ENCODE measurements around the gene TLCD1.
"Not testable (repeated sequence)": the region's sequence is repeated elsewhere in the genome, so short reads cannot be mapped to it uniquely, and the experiment has no call there.

The TLCD1 gene

DNA sequence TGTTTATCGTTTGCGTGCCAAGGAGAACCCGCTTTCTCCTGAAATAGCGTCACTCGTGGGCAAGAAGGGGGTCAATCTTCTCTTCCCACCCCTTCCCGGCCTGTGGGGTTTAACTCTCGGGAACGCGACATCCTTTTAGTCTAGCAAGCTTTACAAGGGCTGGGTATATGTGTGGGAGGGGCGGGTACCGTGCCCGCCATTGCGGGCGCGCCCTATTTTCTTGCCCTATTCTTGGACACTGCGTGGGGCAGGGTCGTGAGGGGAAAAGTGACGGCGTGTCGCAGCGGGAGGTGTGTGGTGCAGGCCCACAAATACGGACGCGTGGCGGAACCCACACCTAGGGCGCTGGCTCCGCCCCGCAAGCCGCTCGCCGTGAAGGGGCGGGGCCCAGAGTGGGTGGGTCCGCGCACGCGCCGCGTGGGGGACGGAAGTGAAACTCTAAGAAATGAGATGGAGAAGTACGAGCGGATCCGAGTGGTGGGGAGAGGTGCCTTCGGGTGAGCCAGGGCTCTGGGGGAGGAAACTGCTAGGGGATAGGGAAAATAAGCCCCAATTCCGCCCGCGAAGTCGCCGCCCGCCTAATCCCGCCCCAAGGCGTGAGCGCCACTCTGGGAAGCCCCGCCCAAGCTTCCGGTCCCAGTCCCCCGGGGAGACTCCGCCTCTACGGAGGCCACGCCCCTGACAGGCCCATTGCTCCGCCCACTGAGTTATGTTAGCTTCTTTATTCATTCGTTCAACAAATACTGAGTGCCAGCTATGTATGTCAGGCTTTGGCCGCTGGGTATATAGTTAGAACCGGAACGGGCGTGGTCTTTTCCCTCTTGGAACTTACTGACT, 2.5 kb upstream of the TLCD1 start, which contains the start of gene NEK8:
Gene NEK8 (plus strand): TSS at position 425 of the 837 bp plus-strand sequence. CDS start 26 bp downstream, at position 451.
- DNase-seq (ENCODE audit: low read depth), result peak; percentile 96

DNA sequence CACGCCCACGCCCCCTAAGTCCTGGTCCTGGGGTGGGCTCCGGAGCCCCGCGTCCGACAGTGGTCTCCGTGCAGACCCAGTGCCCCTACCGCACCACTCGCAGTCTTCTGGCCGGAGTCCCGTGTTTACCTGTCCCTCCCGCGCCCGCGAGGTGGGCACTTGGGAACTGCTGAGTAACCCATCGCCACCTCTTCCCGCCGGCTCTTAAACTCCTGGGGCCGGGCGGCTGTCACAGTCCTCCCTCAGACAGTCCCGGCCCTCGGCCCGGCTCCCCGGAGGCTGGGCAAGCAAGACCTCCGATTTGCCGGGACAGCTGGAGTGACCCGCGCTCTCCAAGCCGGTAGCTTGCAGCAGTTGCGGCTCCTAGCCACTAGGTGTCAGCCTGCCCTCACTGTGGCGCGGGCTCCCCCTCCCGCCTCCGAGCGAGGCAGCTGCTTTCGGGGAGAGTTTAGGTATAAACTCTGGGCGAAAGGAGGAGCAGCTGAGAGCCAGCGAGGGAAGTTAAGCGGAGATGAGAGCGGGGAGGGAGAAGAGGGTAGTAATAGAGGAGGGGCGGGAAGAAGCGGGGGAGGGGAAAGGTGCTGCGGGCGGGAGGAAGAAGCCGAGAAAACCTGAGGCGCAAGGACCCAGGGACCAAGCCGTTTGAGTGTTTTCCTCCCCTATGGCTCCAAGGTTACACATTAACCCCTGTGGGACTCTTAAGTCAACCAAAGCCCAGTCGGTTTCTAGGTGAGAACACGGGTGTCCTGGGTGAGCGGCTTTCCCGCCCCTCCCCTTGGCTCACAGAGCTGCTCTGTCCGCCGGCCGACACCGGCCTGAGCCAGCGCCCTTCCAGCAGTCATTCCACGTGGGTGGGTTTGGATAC, 826 bp upstream of the TLCD1 start:
- peak; percentile 68 for DNase-seq (ENCODE audit: low read depth)

DNA sequence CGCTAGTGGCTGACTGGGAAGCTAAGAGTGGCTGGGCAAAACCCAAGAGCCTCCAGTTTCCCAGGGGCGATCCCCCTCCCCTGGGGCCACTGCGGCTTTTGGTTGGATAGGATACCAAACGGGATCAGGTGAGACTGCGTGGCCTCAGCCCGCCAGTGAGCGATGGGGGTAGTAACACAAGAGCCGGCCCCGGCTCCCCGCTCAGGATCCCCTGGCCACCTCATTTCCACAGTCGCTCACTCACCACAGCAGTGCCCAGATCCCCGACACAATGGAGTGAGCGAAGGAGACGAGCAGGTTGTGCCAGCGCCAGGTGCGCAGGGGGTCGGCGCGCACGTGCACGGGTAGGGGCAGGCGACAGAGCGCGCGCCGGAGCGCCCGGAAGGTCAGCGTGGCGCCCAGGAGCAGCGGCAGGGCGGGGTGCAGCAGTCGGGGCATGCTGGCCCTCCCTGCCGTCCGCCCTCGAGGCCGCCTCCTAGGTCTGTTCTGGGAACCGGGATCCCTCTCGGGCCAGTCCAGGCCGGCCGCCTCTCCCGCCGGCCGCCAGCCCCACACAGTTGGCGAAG, 290 bp downstream of the TLCD1 start:
- no peak for DNase-seq (ENCODE audit: low read depth)

DNA sequence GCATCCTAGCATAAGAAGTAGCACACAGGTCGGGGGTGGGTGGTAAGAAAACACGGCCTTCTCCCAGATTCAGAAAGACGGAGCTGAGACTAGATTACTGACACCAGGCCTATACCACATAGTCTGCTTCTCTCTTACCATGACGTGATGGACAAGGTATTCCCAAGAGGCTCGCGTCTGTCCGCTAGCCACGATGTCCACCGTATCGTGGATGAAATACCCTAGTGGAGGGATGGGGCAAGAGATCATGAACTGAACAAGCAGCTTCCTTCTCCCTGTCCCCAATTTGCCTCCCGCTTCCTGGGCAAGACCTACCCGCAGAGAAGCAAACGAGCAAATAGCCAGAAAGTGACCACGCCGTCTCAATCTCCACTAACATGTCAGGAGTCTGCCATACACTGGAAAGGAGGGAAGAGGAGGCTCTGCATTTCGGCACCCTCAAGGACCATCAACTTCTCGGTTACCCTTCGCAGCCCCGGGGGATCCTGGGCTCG, 820 bp downstream of the TLCD1 start:
- no peak for DNase-seq (ENCODE audit: low read depth)

DNA sequence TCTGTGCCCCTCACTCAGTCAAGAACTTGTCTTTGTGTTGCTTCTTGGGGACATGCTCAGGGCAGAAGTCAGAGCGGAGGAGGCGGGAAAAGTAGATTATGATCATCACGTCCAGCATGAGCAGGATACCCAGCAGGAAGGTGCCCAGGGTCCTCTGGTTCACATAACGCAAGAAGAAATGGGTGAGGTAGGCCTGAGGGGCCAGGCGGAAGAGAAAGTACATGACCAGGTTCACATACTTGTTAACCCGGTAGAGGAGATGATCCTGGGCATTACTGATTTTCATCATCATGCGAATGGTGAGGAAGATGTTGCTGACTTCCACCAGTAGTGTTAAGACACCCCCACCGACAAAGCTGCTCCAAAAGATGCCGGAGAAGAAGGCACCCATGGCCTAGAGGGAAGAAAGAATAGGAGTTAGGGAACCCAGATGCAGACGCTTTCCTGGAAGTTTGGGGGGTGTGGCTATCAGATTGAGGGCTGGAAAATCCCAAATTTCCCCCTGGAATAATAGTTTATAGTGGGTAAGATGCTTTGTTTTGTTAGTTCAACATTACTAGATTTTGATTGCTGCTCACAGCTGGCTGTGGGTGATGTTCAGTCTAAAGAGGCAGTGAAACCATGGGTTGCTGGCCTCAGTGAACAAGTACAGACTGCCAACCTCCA, 1.4 kb downstream of the TLCD1 start:
- no peak for DNase-seq (ENCODE audit: low read depth)

DNA sequence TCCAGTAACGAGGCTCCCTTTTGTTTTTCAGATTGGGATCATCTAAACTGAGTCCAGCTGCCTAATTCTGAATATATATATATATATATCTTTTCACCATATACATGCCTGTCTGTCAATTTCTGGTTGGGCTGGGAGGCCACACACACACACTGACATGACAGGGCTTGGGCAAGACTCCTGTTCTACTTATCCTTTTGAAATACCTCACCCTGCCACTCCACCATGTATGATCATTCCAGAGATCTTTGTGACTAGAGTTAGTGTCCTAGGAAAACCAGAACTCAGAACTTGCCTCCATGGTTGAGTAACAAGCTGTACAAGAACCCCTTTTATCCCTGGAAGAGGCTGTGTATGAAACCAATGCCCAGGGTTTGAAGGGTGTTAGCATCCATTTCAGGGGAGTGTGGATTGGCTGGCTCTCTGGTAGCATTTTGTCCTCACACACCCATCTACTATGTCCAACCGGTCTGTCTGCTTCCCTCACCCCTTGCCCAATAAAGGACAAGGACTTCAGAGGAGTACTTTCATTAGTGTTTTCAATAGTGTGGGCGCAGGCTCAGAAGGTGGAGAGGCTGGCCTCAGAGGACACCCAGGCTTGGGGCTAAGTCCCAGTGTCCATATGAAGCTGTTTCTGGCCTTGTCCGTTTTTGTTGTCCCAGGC, 2.1 kb downstream of the TLCD1 start:
- DNase-seq (ENCODE audit: low read depth), result not testable (repeated sequence)

DNA sequence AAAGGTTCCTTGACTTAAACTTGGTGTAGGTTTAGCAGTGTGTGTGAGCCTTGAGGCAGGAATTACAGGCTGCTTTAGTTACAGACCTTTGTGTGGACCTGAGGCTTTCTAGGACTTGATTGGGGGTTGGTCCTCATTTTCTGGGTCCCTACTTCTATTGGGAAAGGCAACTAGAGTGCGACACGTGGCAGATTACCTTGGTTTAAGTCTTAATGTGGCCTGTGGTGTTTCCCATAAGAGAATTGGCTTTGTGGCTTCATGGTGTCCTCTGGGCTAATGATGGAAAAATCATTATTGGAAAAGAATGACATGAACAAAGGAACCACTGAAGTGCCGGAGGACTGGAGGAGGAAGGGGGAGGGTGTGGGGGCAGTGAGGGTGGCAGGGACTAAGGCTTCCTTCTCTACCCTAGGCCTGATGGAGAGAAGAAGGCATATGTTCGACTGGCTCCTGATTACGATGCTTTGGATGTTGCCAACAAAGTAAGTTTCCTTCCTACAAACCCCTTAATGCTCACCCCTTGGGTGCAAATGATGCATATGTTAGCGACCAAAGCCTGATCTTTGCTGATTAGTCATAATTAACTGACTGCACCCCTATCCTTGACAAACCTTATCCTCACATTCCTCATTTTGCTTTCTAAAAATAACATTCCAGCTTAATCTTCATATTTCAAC, 2.7 kb downstream of the TLCD1 start:
- no peak for DNase-seq (ENCODE audit: low read depth)

DNA sequence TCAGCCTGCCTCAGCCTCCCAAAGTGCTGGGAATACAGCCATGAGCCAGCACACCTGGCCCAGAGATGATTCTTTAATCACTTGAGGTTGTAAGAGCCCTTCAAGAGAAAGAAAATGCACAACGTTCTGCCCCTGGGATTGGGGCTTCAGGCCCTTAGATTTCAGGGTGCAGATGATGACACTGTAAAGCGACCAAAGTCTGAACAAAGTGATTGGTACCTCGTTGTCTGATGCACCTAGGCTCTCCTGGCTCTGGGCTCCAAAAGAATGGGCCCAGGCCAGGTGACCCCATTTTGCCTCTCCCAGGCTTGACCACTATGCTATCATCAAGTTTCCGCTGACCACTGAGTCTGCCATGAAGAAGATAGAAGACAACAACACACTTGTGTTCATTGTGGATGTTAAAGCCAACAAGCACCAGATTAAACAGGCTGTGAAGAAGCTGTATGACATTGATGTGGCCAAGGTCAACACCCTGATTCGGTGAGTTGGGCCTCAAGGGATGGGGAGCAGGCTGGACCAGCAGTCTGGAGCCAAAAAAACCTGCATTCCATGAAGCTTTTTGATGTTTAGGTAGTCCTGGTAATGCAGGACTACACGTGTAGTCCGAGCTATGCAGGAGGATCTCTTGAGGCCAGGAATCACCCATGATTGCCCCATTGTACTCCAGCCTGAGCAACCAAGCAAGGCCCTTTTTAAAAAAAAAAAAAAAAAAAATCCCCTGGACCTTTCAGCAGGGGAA, 3.4 kb downstream of the TLCD1 start:
- DNase-seq (ENCODE audit: low read depth), result no peak

DNA sequence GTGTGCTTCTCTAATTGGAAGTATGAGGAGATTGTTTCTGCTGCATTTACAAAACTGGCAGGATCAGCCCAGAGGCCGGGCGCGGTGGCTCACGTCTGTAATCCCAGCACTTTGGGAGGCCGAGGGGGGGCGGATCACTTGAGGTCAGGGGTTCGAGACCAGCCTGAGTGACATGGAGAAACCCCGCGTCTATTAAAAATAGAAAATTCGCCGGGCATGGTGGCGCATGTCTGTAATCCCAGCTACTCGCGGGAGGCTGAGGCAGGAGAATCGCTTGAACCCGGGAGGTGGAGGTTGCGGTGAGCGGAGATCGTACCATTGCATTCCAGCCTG, 5.1 kb downstream of the TLCD1 start:
- not testable (repeated sequence) for DNase-seq (ENCODE audit: low read depth)

DNA sequence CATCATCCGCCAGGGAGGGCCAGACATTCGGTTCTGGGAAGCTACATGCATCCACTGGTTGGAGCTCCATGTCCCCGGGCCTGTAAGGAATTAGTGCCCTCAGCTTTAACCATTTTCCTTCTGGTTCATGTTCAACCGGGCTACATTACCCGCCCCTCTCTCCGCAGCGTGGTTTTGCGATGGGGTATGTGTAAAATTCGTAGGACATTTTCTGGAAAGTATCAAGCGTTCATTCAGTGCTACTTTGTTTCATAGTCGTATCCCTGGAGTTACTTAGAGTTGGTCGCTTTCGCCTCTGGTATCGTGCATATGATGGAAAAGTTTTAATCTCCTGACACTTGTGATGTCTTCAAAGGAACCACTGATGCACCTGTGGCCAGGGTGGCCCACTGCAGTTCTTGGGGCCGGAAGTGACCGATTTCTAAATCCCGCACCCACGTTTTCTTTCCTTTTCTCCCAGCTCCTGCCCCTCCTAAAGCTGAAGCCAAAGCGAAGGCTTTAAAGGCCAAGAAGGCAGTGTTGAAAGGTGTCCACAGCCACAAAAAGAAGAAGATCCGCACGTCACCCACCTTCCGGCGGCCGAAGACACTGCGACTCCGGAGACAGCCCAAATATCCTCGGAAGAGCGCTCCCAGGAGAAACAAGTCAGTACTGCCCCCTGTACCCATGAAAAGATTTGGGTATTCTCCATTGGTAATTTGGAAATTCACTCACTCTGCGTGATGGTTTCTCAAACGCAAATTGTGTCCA, 5.6 kb downstream of the TLCD1 start:
- DNase-seq (ENCODE audit: low read depth), result no peak

DNA sequence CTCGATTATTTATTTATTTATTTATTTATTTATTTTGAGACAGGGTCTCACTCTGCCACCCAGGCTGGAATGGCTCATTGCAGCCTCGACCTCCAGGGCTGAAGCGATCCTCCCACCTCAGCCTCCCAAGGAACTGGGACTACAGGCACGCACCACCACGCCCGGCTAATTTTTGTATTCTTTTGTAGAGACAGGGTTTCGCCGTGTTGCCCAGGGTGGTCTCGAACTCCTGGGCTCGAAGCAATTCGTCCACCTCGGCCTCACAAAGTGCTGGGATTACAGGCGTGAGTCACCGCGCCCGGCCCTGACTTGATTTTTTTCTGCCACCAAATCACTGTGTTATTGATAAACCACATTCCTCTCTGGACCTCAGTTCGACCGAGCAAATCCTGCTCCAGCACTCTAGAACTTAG, 7.0 kb downstream of the TLCD1 start:
- no peak for DNase-seq (ENCODE audit: low read depth)

DNA sequence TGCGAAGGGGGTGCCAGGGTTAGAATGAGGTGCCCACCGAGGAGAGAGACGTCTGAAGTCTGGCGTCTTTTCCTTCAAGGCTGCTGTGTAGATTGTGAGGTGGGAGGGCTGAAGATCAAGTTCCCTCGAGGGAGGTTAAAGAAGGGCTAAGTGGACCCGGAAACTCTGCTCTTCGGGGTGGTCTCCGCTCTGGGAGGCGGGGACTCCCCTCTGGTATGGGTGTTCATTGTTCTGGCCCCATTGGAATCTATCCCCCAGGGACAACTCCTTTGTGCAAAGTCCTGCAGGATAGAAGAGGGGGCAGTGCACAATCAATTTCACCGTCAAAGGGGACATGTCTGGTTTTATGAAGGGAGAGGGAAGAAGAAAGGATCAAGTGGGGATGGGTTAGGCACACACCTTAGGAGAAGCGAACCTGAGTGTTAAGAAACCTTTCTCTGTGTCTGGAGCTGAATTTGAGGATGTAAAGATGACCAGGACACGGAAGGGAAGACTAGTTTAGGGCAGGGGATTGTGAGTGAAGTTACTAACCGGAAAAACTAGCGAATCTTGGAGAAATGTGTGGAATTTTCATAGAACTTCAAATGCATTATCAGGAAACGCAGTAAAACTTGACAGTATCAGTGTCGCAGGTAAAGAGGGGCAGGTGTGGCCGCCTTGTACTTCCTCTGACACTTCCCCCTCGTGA, 7.6 kb downstream of the TLCD1 start:
- DNase-seq (ENCODE audit: low read depth), result no peak

DNA sequence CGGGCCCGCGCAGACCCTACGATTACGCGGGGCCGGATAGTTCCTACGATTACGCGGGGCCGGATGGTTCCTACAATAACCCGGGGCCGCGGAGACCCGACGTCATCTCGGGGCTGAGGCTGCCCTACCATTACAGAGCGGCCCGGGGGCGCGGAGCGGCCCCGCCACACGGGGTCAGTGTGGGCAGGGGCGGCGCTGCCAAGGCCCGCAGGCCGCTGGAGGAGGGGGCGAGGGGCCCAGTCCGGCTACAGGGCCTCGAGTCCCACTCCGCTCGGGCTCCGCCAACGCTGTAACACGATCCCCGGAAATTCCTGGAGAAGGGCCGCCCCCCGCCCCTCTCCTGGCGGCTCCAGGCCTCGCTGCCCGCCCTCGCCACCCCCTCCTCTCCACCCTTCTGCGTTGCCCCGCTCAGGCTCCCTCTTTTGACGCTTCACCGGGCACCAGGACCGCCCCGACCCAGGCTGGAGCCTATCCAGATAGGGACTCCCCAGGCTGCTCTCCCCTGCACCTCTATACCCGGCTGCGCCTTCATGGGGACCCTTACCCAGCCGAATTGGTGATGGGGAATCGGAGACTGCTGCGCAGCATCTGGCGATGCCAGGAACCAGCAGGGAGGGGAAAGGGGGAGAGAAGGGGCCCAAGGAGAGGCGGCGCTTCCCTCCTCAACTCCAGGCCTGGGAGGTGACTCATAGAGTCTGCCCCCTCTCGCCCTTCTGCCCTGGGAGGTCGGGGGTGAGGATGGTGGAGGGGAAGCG, 8.3 kb downstream of the TLCD1 start, which contains the start of gene RAB34:
Gene RAB34 (minus strand): TSS at position 291 of the 755 bp plus-strand sequence. CDS start 602 bp downstream, outside the sequence.
- DNase-seq (ENCODE audit: low read depth), result no peak

DNA sequence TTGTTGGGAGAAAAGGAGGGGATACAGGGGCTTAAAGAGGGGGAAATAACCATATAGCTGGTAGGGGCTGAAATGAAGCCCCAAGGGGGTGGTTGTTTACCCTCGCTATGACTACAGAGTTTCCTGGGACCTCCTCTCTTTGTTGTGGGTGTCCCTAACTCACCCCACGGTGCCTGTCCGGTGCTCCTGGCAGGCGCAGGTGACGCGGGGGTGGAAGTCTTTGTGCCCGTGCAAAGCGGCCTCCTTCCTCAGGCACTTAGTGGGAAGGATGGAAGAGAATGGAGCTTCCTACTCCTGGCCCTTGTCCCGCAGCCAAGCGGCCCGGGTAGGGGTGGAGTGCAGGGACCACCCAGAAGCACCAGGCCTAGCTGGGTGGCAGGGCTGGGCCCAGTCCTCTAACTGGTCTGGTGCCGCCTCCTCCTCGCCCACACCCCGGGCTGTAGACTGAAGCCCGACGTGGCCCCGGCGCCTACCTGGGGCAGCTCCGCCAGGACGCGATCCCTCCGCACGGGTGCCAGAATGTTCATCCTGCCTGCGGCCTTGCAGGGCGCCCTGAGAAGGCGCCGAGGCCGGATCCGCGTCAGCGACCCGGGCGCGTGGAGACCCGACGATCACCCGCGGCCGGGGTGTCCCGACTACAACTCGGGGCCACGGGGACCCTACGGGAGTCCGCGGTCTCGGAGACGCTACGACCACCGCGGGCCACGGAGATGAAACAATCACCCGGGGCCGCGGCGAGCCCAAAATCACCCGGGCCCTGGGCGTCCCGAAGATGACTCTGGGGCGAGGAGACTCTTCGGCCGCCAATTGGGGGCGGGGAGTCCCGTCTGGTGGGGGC, 9.1 kb downstream of the TLCD1 start:
- no peak for DNase-seq (ENCODE audit: low read depth)

DNA sequence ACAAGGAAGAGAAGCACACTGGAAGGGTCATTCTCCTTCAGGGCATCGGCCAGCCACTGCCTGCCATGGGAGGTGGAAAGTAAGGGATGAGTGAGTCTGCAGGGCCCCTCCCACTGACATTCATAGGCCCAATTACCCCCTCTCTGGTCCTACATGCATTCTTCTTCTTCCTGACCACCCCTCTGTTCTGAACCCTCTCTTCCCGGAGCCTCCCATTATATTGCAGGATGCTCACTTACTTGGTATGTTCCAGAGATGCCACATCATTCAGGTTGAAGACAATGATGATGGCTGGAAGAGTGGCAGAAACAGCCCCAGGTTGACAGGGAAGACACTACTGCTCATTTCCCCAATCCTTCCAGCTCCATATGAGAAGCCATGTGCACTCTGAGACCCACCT, 10.8 kb downstream of the TLCD1 start:
- no peak for DNase-seq (ENCODE audit: low read depth)

DNA sequence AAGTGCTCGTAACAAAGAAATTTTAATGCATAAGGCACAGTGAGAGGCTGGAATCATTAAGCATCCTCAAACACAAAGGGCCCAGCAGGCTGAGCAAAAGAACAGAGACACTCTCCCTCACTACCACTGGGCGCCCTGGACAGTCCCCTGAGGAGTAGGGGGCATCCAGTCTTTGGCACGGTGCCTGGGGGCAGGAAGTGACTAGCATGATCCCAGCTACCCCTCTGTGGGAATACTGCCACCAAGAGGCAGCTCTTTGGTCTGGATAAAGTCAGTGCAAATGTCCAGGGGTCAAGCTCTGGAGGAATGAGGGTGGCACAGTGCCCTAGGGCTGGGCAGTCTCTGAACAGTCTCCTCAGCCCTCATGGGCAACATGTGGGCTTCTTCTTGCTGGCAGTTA, 11.8 kb downstream of the TLCD1 start:
- no peak for DNase-seq (ENCODE audit: low read depth)
